HG02938 (cell line): ENCODE results near the gene RPS26.
A peak's percentile ranks its signal among the peaks of the same experiment; 100 is the strongest.
"Not testable (repeated sequence)": the region's sequence is repeated elsewhere in the genome, so short reads cannot be mapped to it uniquely, and the experiment has no call there.

ENCODE experiments used
- ATAC-seq: cut with Tn5 transposase; IDR thresholded peaks from one replicate; pipeline ENCODE4 v1.9.1; 2021; ENCODE audit warnings: mild to moderate bottlenecking, moderate library complexity; ENCODE audit not compliant: unreplicated experiment

The RPS26 gene

GRCh38 chr12:56020423-56021184 lies 21.1 kb upstream of the RPS26 start, which contains the start of gene IKZF4:
IKZF4 (plus strand) TSS chr12:56021043; CDS start chr12:56021494, 451 bp downstream.
- no peak for ATAC-seq

- no peak for ATAC-seq
Observed at GRCh38 chr12:56021889-56022497, 19.7 kb upstream of the RPS26 start.

GRCh38 chr12:56028511-56029165 lies 13.1 kb upstream of the RPS26 start:
- no peak for ATAC-seq

- no peak for ATAC-seq
Observed at GRCh38 chr12:56029166-56029519, 12.6 kb upstream of the RPS26 start.

GRCh38 chr12:56029666-56030293 lies 11.9 kb upstream of the RPS26 start:
- no peak for ATAC-seq

GRCh38 chr12:56031987-56032386 lies 9.7 kb upstream of the RPS26 start:
- ATAC-seq: no peak

GRCh38 chr12:56034586-56035332 lies 7.0 kb upstream of the RPS26 start:
- no peak for ATAC-seq

GRCh38 chr12:56037161-56037560 lies 4.6 kb upstream of the RPS26 start:
- ATAC-seq: no peak

- ATAC-seq: no peak
Observed at GRCh38 chr12:56038022-56038655, 3.6 kb upstream of the RPS26 start.

- ATAC-seq: no peak
Observed at GRCh38 chr12:56040151-56040550, 1.6 kb upstream of the RPS26 start.

GRCh38 chr12:56040963-56041551 lies 661 bp upstream of the RPS26 start:
- ATAC-seq: peak; percentile 7

- ATAC-seq: not testable (repeated sequence)
Observed at GRCh38 chr12:56042430-56042813, 704 bp downstream of the RPS26 start.

GRCh38 chr12:56042843-56043242 lies 1.1 kb downstream of the RPS26 start:
- no peak for ATAC-seq

- no peak for ATAC-seq
Observed at GRCh38 chr12:56046027-56046780, 4.5 kb downstream of the RPS26 start.

GRCh38 chr12:56053407-56053893 lies 11.7 kb downstream of the RPS26 start:
- ATAC-seq: no peak

- ATAC-seq: not testable (repeated sequence)
Observed at GRCh38 chr12:56059964-56060363, 18.2 kb downstream of the RPS26 start.

GRCh38 chr12:56061982-56062381 lies 20.3 kb downstream of the RPS26 start:
- no peak for ATAC-seq

- no peak for ATAC-seq
Observed at GRCh38 chr12:56062996-56063395, 21.3 kb downstream of the RPS26 start.

- ATAC-seq: no peak
Observed at GRCh38 chr12:56071648-56072047, 29.9 kb downstream of the RPS26 start.
